G401 (cell line): ENCODE results near the gene PDK3. TPM values are rescaled to one million over a fixed set of nuclear protein-coding genes. Genes with fewer than 3 reads are reported as not detected.

Experiments
- DNase-seq: peaks from one replicate; pipeline ENCODE4 v3.0.0-alpha.2; 2015; ENCODE audit warnings: low spot score
- in situ Hi-C: cut with HindIII; loops from 2 replicates; pipeline ENCODE4 v1.10.0; 2016; ENCODE audit warnings: low sequenced_read_pairs, mixed read lengths
- total RNA-seq: library from RNA; depleted of rRNA; stranded (reverse); fragments of >200 nt; shearing (Covaris generic); gene quantifications from 2 replicates; pipeline ENCODE4 v1.2.3, GENCODE V29; 2014

Gene PDK3
- total RNA-seq, 1 experiment from 2014 or later, result 27.8 TPM

DNA sequence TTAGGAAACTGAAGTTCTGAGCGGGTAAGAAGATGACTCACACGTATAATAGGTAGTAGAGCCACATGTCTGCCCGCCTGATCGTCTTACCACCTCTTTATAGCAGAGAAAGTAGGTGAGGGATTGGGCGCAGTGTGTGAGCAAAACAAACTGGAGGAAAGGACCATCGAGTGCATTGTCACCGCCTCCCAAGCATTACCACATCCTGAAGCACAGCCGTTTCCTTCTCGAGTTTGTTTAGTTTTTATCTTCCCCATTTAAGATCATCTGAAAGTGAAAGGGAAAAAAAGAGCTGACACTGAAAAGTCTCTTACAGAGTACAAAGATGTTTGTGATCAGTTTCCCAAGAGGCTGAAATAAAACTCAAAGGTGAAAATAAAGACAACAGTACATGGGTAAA is 14.8 kb downstream of the PDK3 start:
- in situ Hi-C loops, result no loop called here
- no peak for DNase-seq

DNA sequence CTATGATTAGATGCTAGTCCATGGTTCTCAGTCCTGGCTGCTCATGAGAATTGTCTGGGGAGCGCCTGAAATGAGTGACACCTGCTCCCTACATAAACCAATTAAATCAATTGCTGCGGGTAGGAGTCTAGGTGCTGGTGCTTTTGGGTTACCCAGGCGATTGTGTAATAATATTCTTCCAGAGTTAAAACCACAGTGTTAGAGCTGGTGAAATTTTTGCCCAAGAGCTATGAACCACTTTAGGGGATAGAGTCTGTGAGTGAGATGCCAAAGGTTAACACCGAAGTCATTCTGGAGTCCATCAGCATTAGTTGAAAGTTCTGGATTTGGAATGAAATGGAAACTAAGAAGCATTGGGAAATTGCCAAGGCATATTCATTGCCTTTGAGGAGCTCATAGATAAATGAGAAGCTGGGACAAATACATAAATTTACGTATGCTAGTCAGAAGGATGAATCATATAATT is 15.3 kb downstream of the PDK3 start:
- in situ Hi-C loops, result no loop called here
- no peak for DNase-seq

DNA sequence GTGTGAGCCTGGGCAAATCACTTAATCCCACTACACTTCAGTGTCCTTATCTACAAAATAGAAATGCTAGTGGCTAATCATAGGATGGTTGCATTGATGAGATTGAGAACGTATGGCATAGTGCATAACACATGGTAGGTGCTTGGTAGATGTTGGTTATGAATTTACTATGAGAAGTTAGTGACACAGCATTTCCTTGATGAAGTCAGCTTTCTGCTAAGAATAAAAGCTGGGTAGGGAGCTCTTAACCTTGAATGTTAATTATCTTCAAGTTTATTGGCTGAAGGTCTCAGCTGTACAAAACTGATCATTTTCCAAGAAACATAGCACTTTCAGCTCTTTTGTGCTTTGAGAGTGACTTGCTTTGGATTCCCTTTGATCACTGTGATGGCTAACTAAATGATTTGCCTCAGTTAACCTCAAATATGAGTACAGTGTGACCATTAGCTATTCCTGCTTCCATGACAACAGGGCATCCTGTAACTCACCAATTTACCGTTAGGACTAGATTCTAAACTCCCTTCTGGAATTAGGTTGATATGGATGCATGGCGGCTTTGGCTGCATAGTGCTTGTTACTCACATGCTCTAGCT is 17.8 kb downstream of the PDK3 start:
- no peak for DNase-seq
- in situ Hi-C loops, result no loop called here

DNA sequence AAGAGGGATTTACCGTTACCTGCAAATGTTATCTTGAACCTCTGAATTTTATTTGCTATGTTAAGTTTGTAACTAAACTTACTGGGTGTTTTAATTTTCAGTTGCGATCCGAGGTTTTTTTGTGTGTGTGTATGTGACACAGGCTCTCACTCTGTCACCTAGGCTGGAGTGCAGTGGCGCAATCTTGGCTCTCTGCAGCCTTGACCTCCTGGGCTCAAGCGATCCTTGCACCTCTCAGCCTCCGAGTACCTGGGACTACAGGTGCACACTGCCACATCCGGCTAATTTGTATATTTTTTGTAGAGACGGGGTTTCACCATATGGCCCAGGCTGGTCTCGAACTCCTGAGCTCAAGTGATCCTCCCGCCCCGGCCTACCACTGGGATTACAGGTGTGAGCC is 18.5 kb downstream of the PDK3 start:
- in situ Hi-C loops, result no loop called here
- no peak for DNase-seq

DNA sequence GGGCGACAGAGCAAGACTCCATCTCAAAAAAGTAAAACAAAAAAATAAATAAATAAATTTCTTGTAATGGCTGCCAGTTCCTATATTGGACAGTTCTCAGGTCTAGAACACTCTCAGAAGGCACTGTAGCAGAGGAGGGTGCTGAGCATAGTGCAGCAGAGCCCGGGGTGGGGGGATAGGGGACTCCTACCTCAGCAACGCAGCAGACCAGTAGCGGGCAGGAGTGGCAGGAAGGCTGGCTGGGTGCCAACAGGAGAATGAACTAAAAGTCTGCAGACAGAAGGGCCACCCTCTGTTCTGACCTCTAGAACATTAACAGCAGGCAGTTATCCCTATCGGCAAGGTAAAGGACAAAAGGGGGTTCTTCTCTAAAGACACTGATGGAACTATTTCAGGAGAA is 20.2 kb downstream of the PDK3 start:
- DNase-seq, result no peak
- in situ Hi-C loops, result no loop called here

DNA sequence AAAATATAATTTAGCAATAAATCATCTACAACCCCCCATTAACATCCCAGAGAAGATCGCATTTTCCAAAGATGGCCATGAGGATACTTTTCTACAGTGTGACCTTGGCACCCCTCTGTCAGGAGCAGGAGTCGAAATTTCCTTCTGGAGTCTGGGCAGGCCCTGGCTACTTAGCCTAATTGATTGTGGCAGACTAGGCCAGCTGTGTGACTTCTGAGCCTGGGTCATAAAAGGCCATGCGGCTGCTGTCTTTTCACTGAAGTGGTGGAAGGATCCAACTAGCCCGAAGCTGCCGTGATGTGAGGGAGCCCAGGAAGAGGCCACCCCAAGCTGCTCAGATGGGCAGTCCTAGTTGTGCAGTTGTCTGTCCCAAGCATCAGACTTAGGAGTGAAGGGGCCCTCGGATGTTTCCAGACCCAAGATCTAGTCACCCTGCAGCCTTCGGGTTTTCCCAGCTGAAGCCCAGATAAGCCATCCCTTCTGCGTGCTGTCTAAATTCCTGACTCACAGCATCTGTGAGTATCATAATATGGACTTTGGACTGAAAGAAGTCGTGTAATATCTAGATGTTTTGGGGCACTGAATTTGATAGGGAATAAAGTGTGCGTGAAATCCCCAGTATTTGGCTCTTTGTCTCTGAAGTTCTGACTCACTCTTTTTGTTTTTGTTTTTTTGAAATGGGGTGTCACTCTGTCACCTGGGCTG is 21.0 kb downstream of the PDK3 start:
- no peak for DNase-seq

DNA sequence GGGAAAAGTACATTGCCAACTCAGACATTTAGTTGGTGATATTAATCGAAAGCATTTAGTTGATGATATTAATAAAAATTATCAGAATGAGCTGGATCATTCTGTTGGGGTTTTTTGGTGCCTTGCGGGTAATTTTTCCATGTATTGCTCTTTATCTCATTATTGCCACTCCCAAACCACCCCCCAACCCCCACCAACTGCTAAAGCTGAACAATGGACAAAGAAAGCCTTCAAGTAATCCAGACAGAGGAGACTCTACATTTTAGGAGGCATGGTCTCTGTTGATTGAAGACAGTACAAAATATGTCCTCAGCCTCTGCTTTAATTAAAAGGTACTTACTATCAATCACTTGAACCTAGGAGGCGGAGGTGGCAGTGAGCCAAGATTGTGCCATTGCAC is 22.5 kb downstream of the PDK3 start:
- in situ Hi-C loops, result no loop called here
- no peak for DNase-seq

More for the DNA sequence above, 21.0 kb downstream of the PDK3 start:
- in situ Hi-C loops, result no loop called here

DNA sequence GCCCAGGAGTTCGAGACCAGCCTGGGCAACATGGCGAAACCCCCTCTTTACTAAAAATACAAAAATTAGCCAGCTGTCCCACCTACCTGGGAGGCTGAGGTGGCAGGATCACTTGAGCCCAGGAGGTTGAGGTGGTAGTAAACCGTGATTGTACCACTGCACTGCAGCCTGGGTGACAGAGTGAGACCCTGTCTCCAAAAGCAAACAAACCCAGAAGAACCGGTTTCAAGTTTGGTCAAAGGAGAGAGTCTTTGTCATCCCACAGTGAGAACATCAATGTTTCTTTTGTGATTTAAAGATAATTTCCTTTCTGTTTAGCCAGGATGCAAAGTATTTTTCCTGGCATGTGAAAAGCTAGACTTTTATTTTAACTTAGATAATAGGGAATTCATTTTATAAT is 26.7 kb downstream of the PDK3 start:
- no peak for DNase-seq
- in situ Hi-C loops, result no loop called here

DNA sequence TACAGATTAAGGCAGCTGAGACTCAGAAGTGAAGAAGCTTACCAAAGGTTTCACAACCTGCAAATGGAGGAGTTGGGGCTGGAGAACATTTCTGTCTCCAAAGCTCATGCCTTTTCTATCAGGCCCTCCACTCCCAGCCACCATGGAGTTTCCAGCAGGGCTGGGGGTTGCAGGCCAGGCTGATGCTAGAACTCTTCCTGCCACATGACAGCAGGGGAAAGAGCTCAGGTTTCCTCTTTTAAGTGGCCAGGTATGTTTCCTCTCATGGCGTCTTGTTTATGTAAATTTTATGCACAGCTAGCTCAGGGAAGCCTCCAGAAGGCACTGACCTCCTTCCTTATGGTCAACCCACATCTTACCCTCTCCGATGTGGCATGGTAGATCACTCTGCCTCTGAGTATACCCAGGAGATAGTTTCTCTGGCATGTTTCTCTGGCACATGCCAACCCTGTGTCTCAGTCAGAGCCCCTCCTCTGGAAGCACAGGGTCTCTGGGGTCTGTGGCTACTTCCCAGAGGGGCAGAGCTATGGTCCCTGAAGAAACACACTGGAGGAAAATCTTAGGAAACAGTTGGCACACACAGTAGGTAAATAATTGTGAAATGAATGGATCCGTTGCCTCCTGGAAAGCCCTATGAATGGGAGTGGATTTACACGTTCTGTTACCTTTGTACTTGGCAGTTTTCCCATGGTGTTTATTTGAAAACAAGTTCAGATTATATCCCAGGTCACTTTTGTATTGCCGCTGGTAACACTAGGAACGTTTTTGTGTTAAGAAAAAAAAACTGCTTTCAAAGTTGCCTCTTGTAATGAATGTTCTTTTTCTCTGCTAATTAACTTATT is 28.9 kb downstream of the PDK3 start:
- DNase-seq, result no peak
- in situ Hi-C loops, result no loop called here

DNA sequence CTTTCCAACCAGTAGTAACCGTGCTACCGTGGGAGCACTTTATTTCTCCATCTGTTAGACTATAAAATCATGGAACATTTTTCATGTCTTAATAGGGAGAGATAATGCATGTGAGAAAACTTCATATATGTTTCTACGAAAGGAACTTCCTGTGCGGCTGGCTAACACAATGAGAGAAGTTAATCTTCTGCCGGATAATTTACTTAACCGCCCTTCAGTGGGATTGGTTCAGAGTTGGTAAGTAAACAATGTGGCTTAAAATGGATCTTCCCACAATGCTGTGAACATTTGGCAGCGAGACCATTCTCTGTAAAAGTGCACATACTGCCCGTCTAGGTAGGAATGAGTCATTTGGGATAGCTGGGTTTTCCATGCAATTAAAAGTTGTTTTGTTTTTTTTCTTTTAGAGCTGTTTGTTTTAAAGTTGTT is 29.6 kb downstream of the PDK3 start:
- in situ Hi-C loops, result no loop called here
- peak; percentile 46 for DNase-seq

DNA sequence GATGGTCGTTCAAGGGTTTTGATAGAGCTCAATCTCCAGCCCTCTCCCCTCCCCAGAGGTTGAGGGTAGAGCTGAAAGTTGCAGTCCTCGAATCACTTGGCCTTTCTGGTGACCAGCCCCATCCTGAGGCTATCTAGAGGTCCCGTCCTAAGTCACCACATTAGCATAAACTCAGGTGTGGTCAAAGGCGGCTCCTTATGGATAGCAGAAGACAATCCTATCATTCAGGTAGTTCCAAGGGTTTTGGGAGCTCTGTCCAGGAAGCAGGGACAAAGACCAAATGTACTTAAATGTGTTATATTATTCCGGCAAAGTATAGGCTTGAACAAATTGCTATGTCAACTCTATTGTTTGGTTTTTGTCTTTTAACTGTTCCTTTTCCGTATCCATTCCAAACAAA is 30.6 kb downstream of the PDK3 start:
- DNase-seq, result no peak
- in situ Hi-C loops, result no loop called here

DNA sequence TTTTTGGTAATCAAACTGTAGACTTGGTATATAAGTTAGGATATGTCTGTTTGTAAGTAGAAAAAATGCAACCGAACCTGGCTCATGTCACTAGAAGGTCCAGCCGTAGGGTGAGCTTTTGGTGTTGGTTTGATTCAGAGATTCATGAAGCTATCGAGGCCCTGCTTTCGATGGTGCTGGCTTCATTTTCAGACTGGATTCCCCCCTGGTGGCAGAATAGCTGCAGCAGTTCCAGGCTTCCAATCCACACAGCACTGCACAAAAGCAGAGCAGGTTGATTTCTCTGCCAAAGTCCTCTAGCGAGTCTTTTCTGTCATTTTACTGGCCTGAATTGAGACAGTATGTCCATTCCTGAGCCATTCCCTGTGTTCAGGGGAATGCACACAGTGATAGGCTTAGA is 33.1 kb downstream of the PDK3 start:
- peak; percentile 37 for DNase-seq
- in situ Hi-C loops, result no loop called here

DNA sequence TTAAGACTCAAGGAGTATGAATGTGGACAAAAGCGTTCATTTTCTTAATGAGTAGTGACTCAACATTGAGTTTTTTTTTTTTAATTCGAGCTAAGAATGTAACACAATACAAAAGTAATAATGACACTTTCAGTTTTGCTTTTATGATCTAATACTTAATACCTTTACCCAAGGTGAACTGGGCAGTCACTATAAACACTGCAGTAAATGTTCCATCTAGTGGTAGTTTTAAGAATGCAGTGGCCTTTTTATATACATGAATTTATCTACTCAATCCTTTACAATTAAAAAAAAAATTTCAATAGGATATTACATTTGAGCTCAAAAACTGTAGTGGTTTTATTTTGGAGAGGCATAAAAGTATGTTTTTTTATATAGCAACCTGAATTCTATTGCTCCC is 33.9 kb downstream of the PDK3 start:
- DNase-seq, result peak; percentile 7
- in situ Hi-C loops, result no loop called here

DNA sequence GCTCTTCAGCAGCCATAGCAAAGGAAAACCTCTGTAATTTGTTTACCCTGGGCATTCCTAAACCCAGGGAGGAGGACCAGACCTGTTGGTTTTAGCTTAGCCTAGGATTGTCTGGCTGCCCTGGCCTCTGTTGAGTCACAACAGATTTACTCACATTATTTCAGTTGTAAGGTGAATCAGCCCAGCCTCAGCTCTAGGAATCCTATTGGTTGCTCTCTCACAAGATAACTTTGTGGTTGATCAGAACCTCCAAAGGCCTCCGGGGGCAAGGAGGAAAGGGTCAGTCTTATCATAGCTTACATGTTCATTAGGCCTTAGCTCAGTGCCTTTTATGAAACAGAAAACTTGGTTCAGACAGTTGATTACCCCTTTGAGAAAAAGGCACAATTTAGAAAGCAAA is 41.0 kb downstream of the PDK3 start:
- in situ Hi-C loops, result no loop called here

DNA sequence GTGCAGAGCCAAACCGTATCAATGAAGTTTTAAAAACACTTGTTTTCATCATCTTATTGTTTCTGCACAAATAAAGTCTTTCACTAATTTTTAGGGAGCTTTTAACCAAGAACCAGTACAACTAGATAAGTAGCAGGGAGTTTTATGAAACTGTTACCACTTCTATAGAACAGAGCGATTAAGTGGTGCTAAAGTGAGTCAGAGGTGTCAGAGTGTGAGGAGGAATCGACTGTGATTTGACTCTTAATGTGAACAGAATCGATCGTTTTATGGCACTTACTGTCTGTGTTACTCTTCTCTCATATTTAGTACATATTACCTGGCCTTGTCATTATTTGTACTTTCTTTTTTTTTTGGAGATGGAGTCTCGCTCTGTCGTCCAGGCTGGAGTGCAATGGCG is 43.3 kb downstream of the PDK3 start:
- DNase-seq, result no peak
- in situ Hi-C loops, result no loop called here

More for the DNA sequence above, 41.0 kb downstream of the PDK3 start:
- no peak for DNase-seq

DNA sequence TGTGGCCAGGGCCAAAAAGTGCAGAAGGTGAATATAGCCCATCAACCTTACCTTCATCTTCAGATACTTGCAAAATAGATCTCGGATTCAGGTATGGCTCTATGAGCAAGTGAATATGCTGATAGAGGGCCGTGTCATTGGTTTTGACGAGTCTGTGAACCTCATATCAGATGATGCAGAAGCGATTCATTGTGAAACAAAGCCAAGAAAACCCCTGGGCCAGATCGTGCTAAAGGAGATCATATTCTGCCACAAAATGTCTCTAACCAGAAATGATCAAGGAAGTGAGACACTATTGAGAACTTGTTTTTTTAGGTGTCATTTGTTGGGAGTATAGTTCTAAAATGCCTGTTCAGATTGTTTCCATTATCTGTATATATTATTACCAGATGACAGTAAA is 48.3 kb downstream of the PDK3 start:
- in situ Hi-C loops, result no loop called here
- DNase-seq, result no peak

DNA sequence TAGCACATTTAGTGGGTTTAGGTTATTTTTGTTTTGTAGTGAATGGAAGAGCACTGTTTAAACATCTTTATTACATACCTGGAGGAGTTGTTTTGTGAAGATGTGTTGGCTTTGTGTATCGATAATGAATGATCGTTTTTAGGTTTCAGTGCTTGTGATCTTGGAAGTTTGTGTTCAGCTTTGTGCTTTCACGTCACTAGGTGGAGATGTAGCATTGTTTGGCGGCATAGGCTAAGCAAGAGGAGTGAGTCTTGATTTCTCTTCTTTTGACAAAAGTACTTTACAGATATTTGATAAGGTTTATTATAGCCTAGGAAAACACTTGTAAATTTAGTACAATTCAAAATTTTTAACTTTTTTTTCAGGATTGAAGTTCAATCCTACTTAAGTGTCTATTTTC is 50.4 kb downstream of the PDK3 start:
- DNase-seq, result peak; percentile 20
- in situ Hi-C loops, result no loop called here

DNA sequence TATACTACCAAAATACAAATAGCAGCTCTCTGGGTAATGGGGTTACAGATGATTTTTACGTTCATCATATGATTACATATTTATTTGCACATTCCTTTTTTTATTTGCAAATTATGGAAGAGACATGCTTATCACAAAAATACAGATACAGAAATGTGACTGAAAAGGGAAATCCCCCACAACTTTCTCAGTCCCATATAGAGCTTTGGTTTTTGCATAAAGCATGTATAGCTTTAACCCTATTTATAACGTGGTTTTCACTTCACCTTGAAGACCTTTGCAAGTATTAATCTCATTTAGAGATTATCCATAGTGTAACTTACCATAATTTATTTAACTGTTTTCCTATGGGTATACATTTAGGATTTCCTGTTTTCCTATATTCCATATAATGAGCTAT is 55.4 kb downstream of the PDK3 start:
- DNase-seq, result no peak
- in situ Hi-C loops, result no loop called here

DNA sequence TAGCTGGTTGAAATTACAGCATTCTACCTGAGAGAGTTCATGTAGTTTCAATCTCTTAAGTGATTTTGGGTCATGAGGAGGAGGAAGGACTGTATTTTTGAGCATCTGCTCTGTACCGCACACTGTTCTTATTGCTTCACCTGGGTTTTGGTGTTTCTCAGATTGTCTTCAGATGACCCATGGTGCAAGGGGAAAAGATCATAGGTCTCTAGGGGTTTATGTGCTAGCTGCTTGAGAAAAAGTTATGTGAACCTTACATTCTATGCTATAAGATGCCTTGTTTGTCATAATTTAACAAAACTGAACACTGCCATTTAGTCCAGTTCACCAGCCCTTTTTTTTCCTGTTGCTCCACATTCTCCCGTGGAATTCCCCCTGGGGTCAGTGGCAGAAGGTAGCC is 60.4 kb downstream of the PDK3 start:
- DNase-seq, result no peak
- in situ Hi-C loops, result no loop called here

DNA sequence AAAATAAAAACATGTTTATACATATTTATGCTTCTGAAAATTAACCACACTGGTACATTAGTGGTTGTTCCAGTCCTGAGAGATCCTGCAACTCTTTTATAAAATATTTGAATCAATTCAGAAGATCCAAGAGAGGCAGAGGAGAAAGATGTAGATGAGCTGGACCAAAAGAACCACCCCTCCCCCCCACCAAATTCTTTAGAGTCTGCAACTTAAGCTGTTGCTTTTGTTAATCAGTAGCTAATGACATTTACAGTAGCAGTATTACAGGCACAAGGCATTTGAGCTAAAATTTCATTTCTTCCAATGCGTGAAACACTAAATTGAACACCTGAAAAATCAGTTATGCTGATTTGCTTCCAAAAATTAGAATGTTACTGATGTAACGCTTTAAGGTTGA is 61.5 kb downstream of the PDK3 start:
- DNase-seq, result no peak
- in situ Hi-C loops, result no loop called here
